Activated CD8-positive, alpha-beta memory T cell treated with anti-CD3 and anti-CD28 coated beads, Interleukin-2, amount 50 U/mL, for 4 hours (primary cell): ENCODE results near the gene FCF1.

ENCODE experiments used
- DNase-seq: peaks from one replicate; pipeline ENCODE4 v3.0.0-alpha.2; 2020

FCF1 gene

GRCh38 chr14:74712499-74713394, at the start of gene FCF1, which contains the start of gene AREL1:
Gene FCF1, plus strand, starts transcription at chr14:74713144. Its CDS starts 54 bp downstream, at chr14:74713198.
Gene AREL1, minus strand, starts transcription at chr14:74713080. Its CDS starts 27,465 bp downstream, at chr14:74685615.
- peak; percentile 73 for DNase-seq

- DNase-seq = no peak
Measured at GRCh38 chr14:74663884-74664283, 49.1 kb upstream of the FCF1 start.

GRCh38 chr14:74664717-74665116, 48.2 kb upstream of the FCF1 start:
- DNase-seq = no peak

- DNase-seq = no peak
Measured at GRCh38 chr14:74667758-74668157, 45.2 kb upstream of the FCF1 start.

- no peak for DNase-seq
Measured at GRCh38 chr14:74669256-74669655, 43.7 kb upstream of the FCF1 start.

GRCh38 chr14:74669846-74670245, 43.1 kb upstream of the FCF1 start:
- no peak for DNase-seq

- DNase-seq = no peak
Measured at GRCh38 chr14:74670726-74671411, 42.1 kb upstream of the FCF1 start.

- DNase-seq = no peak
Measured at GRCh38 chr14:74671789-74672188, 41.2 kb upstream of the FCF1 start.

- no peak for DNase-seq
Measured at GRCh38 chr14:74673768-74674167, 39.2 kb upstream of the FCF1 start.

GRCh38 chr14:74675219-74675618, 37.7 kb upstream of the FCF1 start:
- no peak for DNase-seq

- DNase-seq = no peak
Measured at GRCh38 chr14:74682169-74682952, 30.6 kb upstream of the FCF1 start.

- no peak for DNase-seq
Measured at GRCh38 chr14:74683406-74683805, 29.5 kb upstream of the FCF1 start.

GRCh38 chr14:74684434-74684833, 28.5 kb upstream of the FCF1 start:
- no peak for DNase-seq

GRCh38 chr14:74685056-74685455, 27.9 kb upstream of the FCF1 start:
- DNase-seq = no peak

- no peak for DNase-seq
Measured at GRCh38 chr14:74685921-74686678, 26.8 kb upstream of the FCF1 start.

GRCh38 chr14:74691456-74691855, 21.5 kb upstream of the FCF1 start:
- no peak for DNase-seq

GRCh38 chr14:74693191-74693590, 19.8 kb upstream of the FCF1 start:
- DNase-seq = no peak

- no peak for DNase-seq
Measured at GRCh38 chr14:74695406-74695805, 17.5 kb upstream of the FCF1 start.

GRCh38 chr14:74697011-74697410, 15.9 kb upstream of the FCF1 start:
- DNase-seq = no peak

- no peak for DNase-seq
Measured at GRCh38 chr14:74697543-74697942, 15.4 kb upstream of the FCF1 start.

GRCh38 chr14:74697976-74698375, 15.0 kb upstream of the FCF1 start:
- DNase-seq = no peak

- no peak for DNase-seq
Measured at GRCh38 chr14:74698465-74698864, 14.5 kb upstream of the FCF1 start.

GRCh38 chr14:74702293-74702692, 10.7 kb upstream of the FCF1 start:
- DNase-seq = no peak
